A549 (cell line): ENCODE measurements around the gene BCL2L1.

Experiments used
- CHD2 ChIP-seq: fragments of 150-350 bp; IDR thresholded peaks from 2 replicates; pipeline ENCODE4 v1.6.1; 2014; ENCODE audit warnings: low read length; ENCODE audit not compliant: partially characterized antibody
- EHMT2 ChIP-seq: fragments of 200-600 bp; sonication (generic); IDR thresholded peaks from 2 replicates; pipeline ENCODE4 v1.6.1; 2016; ENCODE audit warnings: antibody characterized with exemption, low read depth, mild to moderate bottlenecking, moderate library complexity
- MAFK ChIP-seq: fragments of 450-650 bp; IDR thresholded peaks from 2 replicates; pipeline ENCODE4 v1.6.1; 2014; ENCODE audit not compliant: partially characterized antibody
- TF ChIP-seq, protein P1 (sequence below): fragments of 450-650 bp; IDR thresholded peaks from 2 replicates; pipeline ENCODE4 v1.6.1; 2014; ENCODE audit warnings: antibody characterized with exemption

DNA sequence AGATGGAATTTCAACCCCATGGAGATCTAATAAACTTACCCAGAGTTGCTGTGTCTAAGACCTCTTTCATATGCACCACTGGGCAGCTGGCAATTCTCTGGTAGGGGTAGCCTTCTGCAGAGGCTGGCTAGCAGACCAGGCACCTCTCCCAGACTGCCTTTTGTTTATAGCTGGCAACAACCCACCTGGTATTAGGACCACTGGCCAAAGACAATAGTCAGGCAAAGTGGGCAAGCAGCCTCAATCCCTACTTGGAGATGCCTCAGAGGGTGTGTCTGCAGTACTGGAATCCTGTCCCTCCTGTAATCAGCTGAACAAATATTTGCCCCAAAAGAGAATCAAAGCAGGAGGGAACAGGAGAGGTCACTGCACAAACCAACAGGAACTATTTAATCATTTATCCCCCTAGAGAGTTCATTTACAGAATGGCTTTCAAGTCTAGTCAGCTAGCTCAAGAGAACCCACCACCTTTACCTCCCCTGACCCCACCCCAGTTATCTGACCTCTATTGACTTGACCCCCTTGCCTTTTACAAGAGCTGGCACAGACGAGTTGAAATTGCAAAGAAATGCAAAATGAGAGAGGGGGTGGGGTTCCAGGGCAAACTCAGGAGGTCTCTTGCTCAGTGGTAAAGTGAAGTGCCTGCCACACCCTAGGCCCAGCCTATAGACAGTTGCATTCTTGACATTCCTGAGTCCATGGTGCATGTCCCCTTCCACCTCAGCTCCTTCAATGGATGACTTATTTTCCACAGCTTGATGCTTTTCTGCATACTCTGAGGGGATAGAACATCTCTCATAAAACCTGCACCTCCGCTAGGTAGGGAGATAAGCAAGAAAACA is 2.8 kb downstream of the BCL2L1 start:
- no peak for TF ChIP-seq EHMT2
- TF ChIP-seq CHD2: no peak
- TF ChIP-seq, protein P1, sequence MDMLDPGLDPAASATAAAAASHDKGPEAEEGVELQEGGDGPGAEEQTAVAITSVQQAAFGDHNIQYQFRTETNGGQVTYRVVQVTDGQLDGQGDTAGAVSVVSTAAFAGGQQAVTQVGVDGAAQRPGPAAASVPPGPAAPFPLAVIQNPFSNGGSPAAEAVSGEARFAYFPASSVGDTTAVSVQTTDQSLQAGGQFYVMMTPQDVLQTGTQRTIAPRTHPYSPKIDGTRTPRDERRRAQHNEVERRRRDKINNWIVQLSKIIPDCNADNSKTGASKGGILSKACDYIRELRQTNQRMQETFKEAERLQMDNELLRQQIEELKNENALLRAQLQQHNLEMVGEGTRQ: no peak
- no peak for TF ChIP-seq MAFK
